Natural killer cell (primary cell): ENCODE results near the gene TRIM29. TPM values are rescaled to one million over a fixed set of nuclear protein-coding genes. Genes with fewer than 3 reads are reported as not detected.
"Not testable (repeated sequence)": the region's sequence is repeated elsewhere in the genome, so short reads cannot be mapped to it uniquely, and the experiment has no call there.

Experiments
- ATAC-seq, 3 donors: fragments of 150-1000 bp in 2 of 3; fragments of 200-7000 bp in 1 of 3; cut with Tn5 transposase; 1 replicate in 1 of 3; 2 replicates in 2 of 3; pipeline ENCODE4 v1.10.0; 2021; ENCODE audit warnings: mild to moderate bottlenecking in 2 of 3, moderate library complexity in 2 of 3
- DNase-seq, 2 donors: peaks; one replicate each; pipeline versions ENCODE4 v3.0.0 to v3.0.0-alpha.2; 2013 to 2021; ENCODE audit warnings: mixed read lengths in 1 of 2
- H3K27ac ChIP-seq: one replicate; pipeline ENCODE4 v1.5.1; 2013; ENCODE audit warnings: mild to moderate bottlenecking, low read length
- H3K27me3 ChIP-seq: one replicate; pipeline ENCODE4 v1.6.1; 2013; ENCODE audit warnings: low read length; ENCODE audit not compliant: control insufficient read depth, insufficient read depth
- H3K36me3 ChIP-seq: one replicate; pipeline ENCODE4 v1.6.1; 2013; ENCODE audit warnings: low read length; ENCODE audit not compliant: control insufficient read depth, insufficient read depth
- H3K4me1 ChIP-seq: one replicate; pipeline ENCODE4 v1.6.1; 2013; ENCODE audit warnings: low read length; ENCODE audit not compliant: control insufficient read depth, insufficient read depth
- H3K4me3 ChIP-seq: one replicate; pipeline ENCODE4 v1.5.1; 2013; ENCODE audit warnings: low read length
- H3K9me3 ChIP-seq: one replicate; pipeline ENCODE4 v1.6.1; 2013; ENCODE audit warnings: low read length; ENCODE audit not compliant: control insufficient read depth, insufficient read depth
- H3K27ac Mint-ChIP-seq, 2 donors: one replicate each; pipeline ENCODE4 v1.8.0; 2022; ENCODE audit warnings: mild to moderate bottlenecking in 2 of 2, mixed read lengths in 2 of 2, moderate library complexity in 1 of 2
- H3K27me3 Mint-ChIP-seq, 2 donors: one replicate each; pipeline ENCODE4 v1.8.0; 2022; ENCODE audit warnings: low read depth in 2 of 2, mixed read lengths in 2 of 2
- H3K36me3 Mint-ChIP-seq: one replicate; pipeline ENCODE4 v1.8.0; 2022; ENCODE audit warnings: mixed read lengths
- H3K4me1 Mint-ChIP-seq, 2 donors: one replicate each; pipeline ENCODE4 v1.8.0; 2022; ENCODE audit warnings: mixed read lengths in 2 of 2
- H3K4me3 Mint-ChIP-seq: one replicate; pipeline ENCODE4 v1.8.0; 2022; ENCODE audit warnings: mild to moderate bottlenecking, moderate library complexity, mixed read lengths
- H3K9me3 Mint-ChIP-seq, 2 donors: one replicate each; pipeline ENCODE4 v1.8.0; 2022; ENCODE audit warnings: mixed read lengths in 2 of 2
- CTCF ChIP-seq: fragments of 200-600 bp; IDR thresholded peaks from one replicate; pipeline ENCODE4 v1.8.0; 2022; ENCODE audit warnings: antibody characterized with exemption
- WGBS: methylation state at CpG from one replicate; pipeline ENCODE4 v1.1.7; 2013; ENCODE audit warnings: missing lambda C conversion rate; ENCODE audit not compliant: insufficient coverage; 5-methylcytosine and 5-hydroxymethylcytosine counted together
- intact Hi-C: fragments of 100-400 bp; cut with micrococcal nuclease; formaldehyde crosslinking; loops from one replicate; pipeline ENCODE4 v1.14.2; 2022
- total RNA-seq, 4 donors: library from RNA; stranded (reverse); fragments of 120-200 nt in 1 of 4; gene quantifications; one replicate each; pipeline versions ENCODE4 v1.2.3 to v1.2.4, GENCODE V29; 2013 to 2022

Gene TRIM29
- total RNA-seq, 3 donors from 2014 or later (not counting 1 experiment from before 2014, with no cell fraction given), result not detected

- intact Hi-C loops, result no loop called here
- peaks cover 0 to 2% of the 10 kb centered on the region in 2 donors for H3K4me1 Mint-ChIP-seq
- no peak overlapping the region for H3K4me3 Mint-ChIP-seq
Measured at GRCh38 chr11:120181376-120181975, 43.6 kb upstream of the TRIM29 start.

GRCh38 chr11:120180551-120181232 lies 42.8 kb upstream of the TRIM29 start:
- peak in 1 of 2 donors; percentile 5 for DNase-seq
- no peaks in the 10 kb centered on the region for H3K9me3 Mint-ChIP-seq
- intact Hi-C loops, result no loop called here

More at GRCh38 chr11:120181376-120181975, 43.6 kb upstream of the TRIM29 start:
- Mint-ChIP-seq H3K27me3 (peaks cover 14 to 19% of the 10 kb centered on the region in 2 donors), H3K9me3 (no peaks in the 10 kb centered on the region), H3K27ac (no peak overlapping the region), H3K36me3 (no peaks in the 10 kb centered on the region)
- no peaks in the 10 kb centered on the region for H3K36me3 ChIP-seq
- ATAC-seq (no peak), DNase-seq (peak in 1 of 2 donors; percentile 9)
- no peak for TF ChIP-seq CTCF
- no peaks in the 10 kb centered on the region for H3K4me1 ChIP-seq
- WGBS, result 83% methylated on average over 10 of the region's 10 CpGs
- H3K27me3 ChIP-seq, result no peaks in the 10 kb centered on the region
- no peak overlapping the region for H3K27ac ChIP-seq
- H3K9me3 ChIP-seq, result no peaks in the 10 kb centered on the region
- no peak overlapping the region for H3K4me3 ChIP-seq

GRCh38 chr11:120180063-120180462 lies 42.1 kb upstream of the TRIM29 start:
- H3K27ac Mint-ChIP-seq, H3K4me1 Mint-ChIP-seq, H3K9me3 Mint-ChIP-seq, H3K27ac ChIP-seq, H3K36me3 Mint-ChIP-seq, H3K9me3 ChIP-seq, intact Hi-C loops, H3K4me3 Mint-ChIP-seq, H3K36me3 ChIP-seq, H3K27me3 ChIP-seq, H3K4me1 ChIP-seq, ATAC-seq, H3K4me3 ChIP-seq: not testable (repeated sequence)
- peaks cover 13 to 24% of the 10 kb centered on the region in 2 donors for H3K27me3 Mint-ChIP-seq
- DNase-seq, result peak in 1 of 2 donors; percentile 11
- 95% methylated on average over 6 of the region's 6 CpGs for WGBS

More at GRCh38 chr11:120180551-120181232, 42.8 kb upstream of the TRIM29 start:
- Histone ChIP-seq H3K27me3 (no peaks in the 10 kb centered on the region), H3K4me3 (no peak overlapping the region), H3K9me3 (no peaks in the 10 kb centered on the region), H3K4me1 (no peaks in the 10 kb centered on the region), H3K36me3 (no peaks in the 10 kb centered on the region), H3K27ac (no peak overlapping the region)
- no peak for ATAC-seq
- no peak for TF ChIP-seq CTCF
- Mint-ChIP-seq H3K36me3 (no peaks in the 10 kb centered on the region), H3K4me3 (no peak overlapping the region), H3K27ac (no peak overlapping the region), H3K27me3 (peaks cover 16 to 19% of the 10 kb centered on the region in 2 donors), H3K4me1 (no peaks in the 10 kb centered on the region)
- WGBS, result 71% methylated on average over 11 of the region's 11 CpGs

GRCh38 chr11:120179057-120179672 lies 41.3 kb upstream of the TRIM29 start:
- Mint-ChIP-seq H3K9me3 (no peaks in the 10 kb centered on the region), H3K27me3 (peaks cover 18 to 31% of the 10 kb centered on the region in 2 donors), H3K4me3 (no peak overlapping the region), H3K27ac (no peak overlapping the region), H3K4me1 (no peaks in the 10 kb centered on the region), H3K36me3 (no peaks in the 10 kb centered on the region)
- no peaks in the 10 kb centered on the region for H3K4me1 ChIP-seq
- H3K27ac ChIP-seq, result no peak overlapping the region
- DNase-seq (no peak), ATAC-seq (no peak)
- H3K27me3 ChIP-seq, result no peaks in the 10 kb centered on the region
- H3K4me3 ChIP-seq, result no peak overlapping the region
- intact Hi-C loops, result no loop called here
- H3K36me3 ChIP-seq, result no peaks in the 10 kb centered on the region
- H3K9me3 ChIP-seq, result no peaks in the 10 kb centered on the region
- WGBS, result 88% methylated on average over 10 of the region's 10 CpGs
- no peak for TF ChIP-seq CTCF
